Measurements from ENCODE around the gene AKT2.

The AKT2 gene

GRCh38 chr19:40216013-40216776 is 69.0 kb downstream of the AKT2 start:
- no peak for DNase-seq

- no peak for DNase-seq
Observed at GRCh38 chr19:40214936-40215335, 70.2 kb downstream of the AKT2 start.

GRCh38 chr19:40213882-40214570 is 71.1 kb downstream of the AKT2 start:
- DNase-seq, result no peak

- DNase-seq, result no peak
Observed at GRCh38 chr19:40213251-40213829, 71.8 kb downstream of the AKT2 start.

GRCh38 chr19:40210889-40211288 is 74.3 kb downstream of the AKT2 start:
- no peak for DNase-seq

GRCh38 chr19:40208602-40209001 is 76.5 kb downstream of the AKT2 start:
- DNase-seq, result no peak

GRCh38 chr19:40205760-40206159 is 79.4 kb downstream of the AKT2 start:
- no peak for DNase-seq

- no peak for DNase-seq
Observed at GRCh38 chr19:40204381-40204780, 80.8 kb downstream of the AKT2 start.

GRCh38 chr19:40200341-40201099 is 84.6 kb downstream of the AKT2 start:
- no peak for DNase-seq

- no peak for DNase-seq
Observed at GRCh38 chr19:40198272-40198990, 86.7 kb downstream of the AKT2 start.

GRCh38 chr19:40193587-40193849 is 91.6 kb downstream of the AKT2 start:
- no peak for DNase-seq

GRCh38 chr19:40192758-40193586 is 92.2 kb downstream of the AKT2 start:
- DNase-seq, result no peak

GRCh38 chr19:40191836-40192646 is 93.1 kb downstream of the AKT2 start:
- DNase-seq, result no peak

GRCh38 chr19:40190891-40191835 is 94.0 kb downstream of the AKT2 start, which contains the start of gene MAP3K10:
MAP3K10 (plus strand) TSS chr19:40191426; CDS start chr19:40192032, 606 bp downstream.
- DNase-seq, result peak; percentile 44

GRCh38 chr19:40184273-40184672 is 100.9 kb downstream of the AKT2 start:
- no peak for DNase-seq

Data from SIG-M5 (cell line).